Smooth muscle cell of the brain vasculature (primary cell): ENCODE measurements around the gene STX1A.

Experiments
- DNase-seq: peaks from one replicate; pipeline ENCODE4 v3.0.0-alpha.2; 2012; ENCODE audit warnings: low read depth, low spot score

STX1A gene

DNA sequence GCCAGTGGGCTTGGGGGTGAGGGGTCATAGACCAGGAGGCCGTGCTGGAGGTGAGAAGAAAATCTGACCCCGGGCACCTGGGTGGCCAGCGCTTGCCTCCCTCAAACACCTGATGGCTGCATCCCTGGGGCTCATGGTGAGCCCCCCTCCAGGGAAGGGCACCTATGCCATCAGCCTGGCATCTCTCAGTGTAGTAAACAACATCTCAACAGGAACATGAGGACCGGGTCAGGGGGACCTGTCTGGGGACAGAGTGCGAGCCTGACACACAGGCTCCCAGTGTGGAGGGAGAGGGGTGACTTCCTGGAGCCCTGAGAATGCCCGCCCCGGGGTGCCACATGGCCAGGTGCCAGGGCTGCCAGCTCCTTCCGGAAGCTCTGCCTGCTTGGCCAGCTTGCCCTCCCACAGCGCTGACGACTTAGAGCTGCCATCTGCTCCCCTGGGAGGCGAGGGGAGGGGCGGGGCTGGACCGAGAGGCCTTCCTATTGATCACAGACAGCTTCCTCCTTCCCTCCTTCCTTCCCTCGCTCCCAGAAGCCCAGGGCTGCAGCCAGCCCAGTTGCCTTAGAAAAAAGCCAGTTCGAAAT is 12.3 kb downstream of the STX1A start:
- DNase-seq: no peak

DNA sequence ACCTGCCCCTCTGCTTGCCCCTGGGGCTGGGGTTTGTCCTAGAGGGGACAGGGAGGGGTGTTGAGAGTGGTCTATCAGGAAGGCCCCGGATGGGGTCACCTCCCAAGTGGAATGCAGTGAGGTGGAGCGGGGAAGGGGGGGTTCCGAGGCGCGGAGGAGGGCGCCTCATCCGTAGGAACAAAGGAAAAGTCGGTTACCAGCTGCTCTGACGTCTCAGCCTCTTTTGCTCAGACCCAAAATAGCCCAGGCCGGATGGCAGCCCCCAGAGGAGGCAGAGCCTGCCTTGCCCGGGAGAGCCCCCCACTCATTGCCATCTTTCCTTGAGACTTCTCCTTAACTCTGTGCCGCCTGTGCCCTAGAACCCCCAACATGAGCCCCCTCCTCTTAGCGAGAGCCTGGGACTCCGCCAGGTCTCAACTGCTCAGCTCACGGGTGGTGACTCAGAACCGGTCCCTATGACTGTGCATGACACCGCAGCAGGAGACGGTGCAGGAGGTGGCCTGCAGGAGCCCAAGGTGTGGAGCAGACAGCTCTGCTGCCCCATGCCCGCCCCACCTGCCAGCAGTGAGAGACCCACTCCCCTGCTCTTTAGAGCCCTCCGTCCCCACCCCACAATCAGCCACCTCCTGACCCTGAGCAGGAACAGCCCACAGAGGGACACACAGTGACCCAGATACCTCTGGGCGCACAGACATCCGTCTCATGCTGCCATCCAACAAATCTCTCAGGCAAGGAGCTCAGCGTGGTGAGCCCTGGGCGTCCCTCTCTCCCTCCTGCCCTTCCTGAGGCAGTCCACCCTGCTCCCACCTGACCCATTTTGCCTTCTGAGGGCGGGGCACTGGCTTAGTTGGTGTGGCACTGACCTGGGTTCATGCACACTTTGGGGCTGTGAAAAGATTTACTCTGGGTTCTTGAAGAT is 13.1 kb downstream of the STX1A start:
- DNase-seq: no peak

GRCh38 chr7:73705551-73705920 is 13.9 kb downstream of the STX1A start:
- DNase-seq: no peak

DNA sequence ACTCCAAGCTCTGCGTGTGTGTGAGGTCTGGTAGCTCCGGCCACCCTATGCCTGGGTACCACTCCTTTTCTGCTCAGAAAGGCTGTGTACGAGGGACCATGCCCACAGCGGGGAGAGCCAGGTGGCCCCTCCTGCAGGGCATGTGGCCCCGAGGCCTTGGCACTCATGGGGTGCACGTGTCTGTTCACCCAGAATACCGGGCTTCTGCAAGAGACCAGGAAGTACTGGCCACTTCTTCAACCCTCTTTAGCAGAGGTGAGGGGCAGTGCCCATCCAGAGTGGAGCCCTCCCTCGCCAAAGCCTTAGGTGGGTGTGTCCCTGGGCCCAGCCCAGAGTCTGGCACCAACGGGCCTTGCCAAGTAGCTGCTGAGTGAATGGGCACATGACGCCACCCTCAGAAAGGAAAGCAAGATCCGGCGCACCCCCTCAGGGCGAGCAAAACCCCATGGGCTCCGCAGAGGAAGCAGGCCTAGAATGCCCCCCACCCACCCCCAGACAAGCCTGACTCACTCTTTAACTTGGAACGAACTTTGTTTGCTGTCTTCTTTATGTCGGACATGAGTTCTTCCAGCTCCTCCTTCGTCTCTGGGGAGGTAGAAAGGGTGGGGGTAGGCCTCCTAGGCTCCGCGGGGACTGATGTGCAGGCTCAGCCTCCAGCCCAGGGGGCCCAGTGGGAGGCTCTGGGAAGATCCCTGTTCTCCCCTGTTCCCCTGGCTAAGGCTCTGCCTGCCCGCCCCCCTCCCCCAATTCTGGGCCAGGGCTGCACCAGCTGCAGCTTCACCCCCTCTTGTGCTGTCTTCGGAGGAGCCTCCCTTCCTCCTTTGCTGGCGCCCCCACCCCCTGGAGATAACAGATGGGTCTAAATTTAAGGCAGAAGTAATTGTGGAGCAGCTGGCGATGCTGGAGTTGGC is 14.6 kb downstream of the STX1A start:
- DNase-seq: no peak

GRCh38 chr7:73703757-73704639 is 15.5 kb downstream of the STX1A start:
- DNase-seq: no peak

- DNase-seq: no peak
These were observed 16.2 kb downstream of the STX1A start for GRCh38 chr7:73703225-73703624.

- DNase-seq: no peak
These were observed 16.8 kb downstream of the STX1A start for GRCh38 chr7:73702665-73703064.

DNA sequence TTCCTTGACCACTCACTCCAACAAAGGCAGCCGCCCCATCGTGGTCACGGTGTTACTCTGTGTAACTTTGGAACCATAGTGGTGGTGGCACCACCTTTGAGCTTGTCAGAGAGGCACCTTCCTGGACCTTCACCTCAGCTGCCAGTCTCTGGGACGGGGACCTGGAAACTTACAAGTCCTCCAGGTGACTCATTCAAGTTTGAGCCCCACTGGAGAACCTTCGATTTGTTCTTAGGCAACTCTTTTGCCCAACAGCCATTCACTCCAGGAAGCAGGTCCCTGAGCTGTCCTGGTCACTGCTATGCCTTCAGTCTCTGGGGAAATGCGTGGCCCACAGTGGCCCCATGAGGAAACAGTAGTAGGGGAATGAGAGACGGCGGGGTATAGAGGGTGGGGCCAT is 17.2 kb downstream of the STX1A start:
- DNase-seq: no peak

DNA sequence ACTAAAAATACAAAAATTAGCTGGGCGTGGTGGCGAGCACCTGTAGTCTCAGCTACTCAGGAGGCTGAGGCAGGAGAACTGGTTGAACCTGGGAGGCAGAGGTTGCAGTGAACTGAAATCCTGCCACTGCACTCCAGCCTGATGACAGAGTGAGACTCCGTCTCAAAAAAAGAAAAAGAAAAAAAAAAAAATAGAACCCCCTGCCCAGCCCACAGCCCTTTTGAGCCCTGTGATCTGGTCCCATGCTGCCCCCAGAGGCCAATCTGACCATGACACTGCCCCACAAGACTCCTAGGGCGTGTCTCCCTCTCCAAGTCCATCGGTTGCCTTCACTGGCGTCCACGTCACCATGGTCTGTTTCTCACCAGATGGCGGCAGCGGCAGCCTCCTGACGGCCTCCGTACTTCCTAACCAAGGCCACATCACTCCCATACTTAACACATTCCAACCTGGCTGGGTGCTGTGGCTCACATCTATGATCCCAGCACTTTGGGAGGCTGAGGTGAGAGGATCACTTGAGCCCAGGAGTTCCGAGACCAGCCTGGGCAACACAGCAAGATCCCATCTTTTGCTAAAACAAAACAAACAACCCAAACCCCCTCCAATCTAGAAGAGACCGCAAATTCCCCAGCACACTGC is 18.0 kb downstream of the STX1A start:
- no peak for DNase-seq

GRCh38 chr7:73700581-73701134 is 18.8 kb downstream of the STX1A start:
- DNase-seq: no peak

DNA sequence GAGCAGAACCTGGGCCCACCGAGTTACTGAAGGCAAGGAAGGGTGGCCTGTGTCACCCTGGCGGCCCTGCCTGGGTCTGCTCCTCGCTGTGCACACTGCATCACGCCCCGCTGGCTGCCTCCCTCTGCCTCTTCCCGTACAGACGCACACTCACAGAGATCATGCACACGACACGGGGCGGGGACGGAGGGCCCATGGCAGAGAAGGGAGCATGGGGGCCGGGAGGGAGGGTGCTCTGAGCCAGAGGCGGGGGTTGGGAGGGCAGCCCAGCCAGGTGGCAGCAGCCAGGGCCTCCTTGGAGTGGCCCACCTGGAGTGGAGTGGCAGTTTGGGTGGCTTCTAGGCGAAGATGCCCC is 19.4 kb downstream of the STX1A start:
- DNase-seq: no peak

DNA sequence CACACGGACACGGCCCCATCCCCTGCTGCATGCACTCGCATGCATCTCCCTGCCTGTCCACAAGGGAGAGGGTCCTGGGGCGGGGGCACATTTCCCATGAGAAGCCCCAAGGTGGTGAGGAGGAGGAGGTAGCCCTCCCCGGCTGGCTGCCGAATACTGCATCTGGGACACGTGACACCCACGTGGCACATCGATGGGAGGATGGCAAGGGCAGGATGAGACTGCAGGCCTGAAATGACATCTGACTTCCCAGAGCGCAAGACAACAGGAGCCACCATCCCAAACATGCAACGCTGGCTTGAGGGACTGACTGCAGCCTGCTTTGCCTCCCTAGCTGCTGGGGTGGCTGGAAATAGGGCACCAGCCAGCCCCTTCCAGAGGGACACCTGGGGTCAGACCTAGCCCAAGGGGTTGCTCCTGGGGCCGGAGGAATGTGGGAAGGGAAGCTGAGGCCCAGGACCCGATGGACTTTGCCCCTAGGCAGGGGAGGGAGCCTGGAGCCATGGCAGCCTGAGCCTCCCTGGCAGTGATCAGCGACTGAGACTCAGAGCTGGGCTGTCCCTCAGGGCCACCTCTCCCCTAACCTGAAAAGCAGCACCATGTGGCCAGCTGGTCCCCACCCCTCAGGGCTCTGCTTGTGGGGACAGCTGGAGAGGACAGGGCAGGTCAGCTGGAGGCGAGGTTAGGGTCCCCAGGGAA is 19.9 kb downstream of the STX1A start:
- no peak for DNase-seq

GRCh38 chr7:73698410-73698809 is 21.1 kb downstream of the STX1A start:
- no peak for DNase-seq

GRCh38 chr7:73696372-73696771 is 23.1 kb downstream of the STX1A start:
- no peak for DNase-seq

- no peak for DNase-seq
These were observed 28.8 kb downstream of the STX1A start for GRCh38 chr7:73690646-73691045.

DNA sequence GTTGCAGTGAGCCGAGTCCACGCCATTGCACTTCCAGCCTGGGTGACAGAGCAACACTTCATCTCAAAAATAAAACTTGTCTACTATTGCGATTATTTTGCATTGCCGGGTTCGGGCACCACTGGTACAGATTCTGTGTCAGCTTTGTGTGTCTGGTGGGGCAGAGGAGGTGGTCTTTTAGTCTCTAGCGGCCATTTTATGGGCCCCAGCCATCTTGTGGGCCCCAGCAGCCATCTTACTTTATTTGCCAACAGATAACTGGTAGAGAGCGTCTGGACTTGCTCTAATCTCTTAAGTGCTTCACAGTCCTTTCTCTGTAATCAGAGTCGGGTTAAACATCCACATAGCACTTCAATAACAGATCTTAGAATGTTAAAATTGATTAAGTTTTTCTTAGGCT is 31.2 kb downstream of the STX1A start:
- no peak for DNase-seq

DNA sequence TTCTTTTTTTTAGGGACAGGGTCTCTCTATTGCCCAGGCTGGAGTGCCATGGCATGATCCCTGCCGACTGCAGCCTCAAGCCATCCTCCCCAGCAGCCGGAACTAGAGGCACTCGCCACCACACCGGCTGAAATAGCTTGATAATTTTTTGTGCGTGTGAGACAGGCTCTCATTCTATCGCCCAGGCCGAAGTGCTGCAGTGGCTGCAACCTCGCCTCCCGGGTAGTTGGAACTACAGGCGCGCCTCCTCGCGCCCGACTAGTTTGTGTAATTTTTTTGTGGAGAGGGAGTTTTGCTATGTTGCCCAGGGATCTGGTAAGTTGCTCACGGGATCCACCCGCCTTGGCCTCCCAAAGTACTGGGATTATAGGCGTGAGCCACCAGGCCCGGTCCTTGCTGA is 34.2 kb downstream of the STX1A start:
- DNase-seq: no peak

GRCh38 chr7:73683788-73684693 is 35.4 kb downstream of the STX1A start:
- no peak for DNase-seq
